Stimulated activated CD4-positive, alpha-beta T cell treated with anti-CD3 and anti-CD28 coated beads, Interleukin-15, amount 100 ng/mL, for 1 hour (primary cell): ENCODE results near the gene UPK1A.

ENCODE experiments used
- DNase-seq, 2 donors: peaks; one replicate each; pipeline ENCODE4 v3.0.0-alpha.2; 2020; ENCODE audit warnings: low read depth in 1 of 2, low spot score in 1 of 2

Gene UPK1A

DNA sequence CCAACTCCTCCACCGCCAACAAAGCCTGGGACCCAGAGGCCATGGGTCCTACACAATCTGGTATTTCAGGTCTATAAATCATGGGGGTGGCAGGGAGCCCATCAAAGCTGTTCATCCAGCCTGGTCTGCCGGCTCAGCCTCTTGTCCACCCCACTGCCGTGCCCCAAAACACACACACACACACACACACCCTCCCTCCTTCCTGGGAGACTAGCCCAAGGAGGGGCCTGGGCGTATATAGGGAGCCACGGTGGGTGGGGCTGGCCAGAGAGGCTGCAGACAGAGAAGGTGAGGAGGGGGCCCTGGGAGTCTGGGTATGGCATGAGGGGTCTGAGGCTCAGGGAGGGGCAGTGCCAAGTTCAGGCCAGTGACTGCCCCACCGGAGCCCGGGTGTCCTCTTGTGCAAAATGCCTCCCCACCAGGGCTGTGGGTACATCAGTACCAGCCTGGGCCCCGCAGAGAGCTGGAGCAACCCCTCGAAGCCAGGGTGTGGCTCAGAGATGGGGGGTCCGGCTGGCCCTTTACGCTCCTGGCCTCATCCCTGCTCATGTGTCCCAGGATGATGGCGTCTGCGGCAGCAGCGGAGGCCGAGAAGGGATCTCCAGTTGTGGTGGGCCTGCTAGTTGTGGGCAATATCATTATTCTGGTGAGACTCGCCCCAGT lies at the start of gene UPK1A:
Gene UPK1A, plus strand, starts transcription at position 267 of the 663 bp plus-strand sequence. Its CDS starts 296 bp downstream, at position 563.
- DNase-seq, result no peak

DNA sequence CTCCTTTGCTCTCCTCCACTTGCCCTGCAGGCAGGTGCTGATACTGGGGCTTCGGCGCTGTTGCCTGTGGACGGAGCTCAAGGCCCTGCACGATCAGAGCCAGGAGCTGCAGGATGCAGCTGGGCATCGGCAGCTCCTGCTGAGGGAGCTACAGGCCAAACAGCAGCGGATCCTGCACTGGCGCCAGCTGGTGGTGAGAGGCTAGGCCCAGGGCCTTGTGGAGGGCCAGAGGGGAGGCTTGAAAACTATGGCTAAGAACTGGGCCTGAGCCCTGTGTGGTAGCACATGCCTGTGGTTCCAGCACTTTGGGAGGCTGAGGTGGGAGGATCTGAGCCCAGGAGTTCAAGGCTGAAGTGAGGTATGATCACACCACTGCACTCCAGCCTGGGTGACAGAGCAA lies 47.5 kb upstream of the UPK1A start:
- DNase-seq, result no peak

DNA sequence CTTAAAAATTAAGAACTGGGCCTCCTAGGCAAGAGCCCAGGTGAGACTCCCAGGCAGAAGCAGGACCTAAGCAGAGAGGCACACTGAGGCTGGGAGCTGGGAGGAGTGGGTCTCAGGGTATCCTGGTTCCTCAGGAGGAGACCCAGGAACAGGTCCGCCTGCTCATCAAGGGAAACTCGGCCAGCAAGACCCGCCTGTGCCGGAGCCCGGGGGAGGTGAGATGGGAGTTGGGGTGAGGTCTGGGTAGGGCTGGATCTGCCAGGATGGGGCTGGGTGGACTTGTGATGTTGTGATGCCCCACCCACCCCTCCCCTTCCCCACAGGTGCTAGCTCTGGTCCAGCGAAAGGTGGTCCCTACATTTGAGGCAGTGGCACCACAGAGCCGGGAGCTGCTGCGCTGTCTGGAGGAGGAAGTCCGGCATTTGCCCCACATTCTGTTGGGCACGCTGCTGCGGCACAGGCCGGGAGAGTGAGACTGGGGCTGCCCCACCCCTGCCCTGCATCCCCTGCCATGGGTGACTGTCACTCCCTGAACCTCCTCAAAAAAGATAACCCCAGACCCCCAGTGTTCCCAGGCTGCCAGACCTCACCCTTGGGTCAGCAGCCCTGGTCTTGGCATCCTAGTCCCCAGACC lies 46.9 kb upstream of the UPK1A start:
- DNase-seq, result no peak

DNA sequence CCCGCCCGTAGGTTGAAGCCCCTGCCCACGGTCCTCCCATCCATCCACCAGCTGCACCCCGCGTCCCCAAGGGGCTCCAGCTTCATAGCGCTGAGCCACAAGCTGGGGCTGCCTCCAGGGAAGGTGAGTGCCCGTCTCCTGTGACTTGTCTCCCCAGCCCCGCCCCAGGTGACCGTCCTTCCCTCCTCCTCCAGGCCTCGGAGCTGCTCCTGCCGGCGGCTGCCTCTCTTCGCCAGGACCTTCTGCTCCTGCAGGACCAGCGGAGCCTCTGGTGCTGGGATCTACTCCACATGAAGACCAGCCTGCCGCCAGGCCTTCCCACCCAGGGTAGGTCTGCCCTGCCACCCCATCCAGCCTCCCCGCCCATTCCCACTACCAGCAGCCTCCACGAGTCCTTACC lies 46.3 kb upstream of the UPK1A start:
- DNase-seq, result no peak

DNA sequence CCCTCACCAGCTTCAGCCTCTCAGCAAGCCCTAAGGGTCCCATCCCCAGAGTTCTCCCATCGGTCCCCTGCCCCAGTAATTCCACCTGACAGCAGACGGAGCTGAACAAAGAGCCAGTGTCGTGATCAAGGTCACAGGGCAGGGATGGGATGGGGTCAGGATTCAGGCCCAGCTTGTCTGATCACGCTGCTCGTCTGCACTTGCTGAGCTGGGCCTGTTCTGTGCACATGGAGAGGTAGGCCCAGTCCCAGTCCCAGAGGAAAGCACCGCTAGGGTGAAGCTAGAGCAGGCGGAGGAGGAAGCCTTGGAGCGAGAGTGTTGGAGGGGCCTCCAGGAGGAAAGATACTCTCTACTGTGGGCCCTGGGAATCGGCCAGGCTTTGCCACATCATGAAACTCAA lies 44.6 kb upstream of the UPK1A start:
- no peak for DNase-seq

DNA sequence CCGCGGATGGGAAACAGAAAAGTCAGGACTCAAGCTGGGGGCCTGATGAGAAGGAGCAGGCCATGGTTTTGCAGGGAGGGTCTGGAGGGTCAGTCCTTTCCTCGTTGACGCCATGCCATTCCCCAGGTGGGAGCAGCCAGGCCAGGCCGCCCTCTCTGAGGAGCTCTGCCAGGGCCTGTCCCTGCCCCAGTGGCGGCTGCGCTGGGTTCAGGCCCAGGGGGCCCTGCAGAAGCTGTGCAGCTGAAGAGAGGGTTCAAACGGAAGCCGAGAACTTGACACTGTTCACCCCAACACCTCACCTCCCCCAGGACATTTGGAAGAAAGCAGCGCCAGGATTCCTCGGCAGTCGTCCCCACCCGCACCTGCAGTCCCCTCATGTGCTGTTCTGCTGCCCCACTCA lies 43.6 kb upstream of the UPK1A start:
- no peak for DNase-seq

DNA sequence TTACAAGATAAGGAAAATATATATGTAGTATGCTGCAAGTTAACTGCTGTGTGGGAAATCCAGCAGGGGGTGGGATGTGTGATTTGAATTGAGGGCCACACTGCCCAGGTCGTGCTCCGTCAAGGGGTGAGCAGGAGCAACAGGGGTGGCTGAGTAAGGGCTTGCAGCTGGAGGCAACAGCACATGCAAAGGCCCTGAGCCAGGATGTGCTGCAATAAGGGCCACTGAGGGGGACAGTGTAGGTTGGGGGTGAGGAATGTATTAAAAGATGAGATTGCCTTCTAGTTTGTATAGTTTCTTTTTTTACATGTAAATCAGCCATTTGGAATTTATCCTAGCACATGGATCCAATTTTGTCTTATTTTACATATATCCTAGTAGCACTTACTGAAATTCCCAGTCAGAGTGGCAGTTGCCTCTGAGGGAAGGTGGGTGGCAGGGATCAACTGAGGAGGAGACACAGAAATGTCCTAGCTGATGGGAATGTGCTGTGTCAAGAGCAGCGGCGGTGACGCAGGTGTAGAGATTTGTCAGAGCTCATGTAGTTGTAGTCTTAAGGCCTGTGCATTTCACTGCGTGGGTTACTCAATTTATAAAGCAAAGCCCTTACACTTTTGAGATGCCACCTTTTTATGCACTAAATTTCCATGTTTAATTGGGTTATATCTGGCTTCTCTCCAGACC lies 42.8 kb upstream of the UPK1A start:
- no peak for DNase-seq

DNA sequence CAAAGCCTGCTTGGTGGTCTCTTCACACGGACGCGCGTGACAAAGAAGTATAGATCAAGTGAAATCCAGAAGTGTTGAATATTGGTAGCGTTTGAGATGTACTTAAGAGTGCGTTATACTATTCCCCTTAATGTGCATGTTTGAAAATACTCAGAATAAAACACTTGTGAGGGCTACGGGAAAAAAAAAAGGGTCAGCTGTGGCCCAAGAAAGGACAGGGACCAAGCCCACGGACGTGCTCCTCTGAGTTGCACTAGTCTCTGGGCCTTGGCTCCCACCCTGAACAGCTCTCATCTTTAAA lies 38.1 kb upstream of the UPK1A start:
- DNase-seq, result no peak

DNA sequence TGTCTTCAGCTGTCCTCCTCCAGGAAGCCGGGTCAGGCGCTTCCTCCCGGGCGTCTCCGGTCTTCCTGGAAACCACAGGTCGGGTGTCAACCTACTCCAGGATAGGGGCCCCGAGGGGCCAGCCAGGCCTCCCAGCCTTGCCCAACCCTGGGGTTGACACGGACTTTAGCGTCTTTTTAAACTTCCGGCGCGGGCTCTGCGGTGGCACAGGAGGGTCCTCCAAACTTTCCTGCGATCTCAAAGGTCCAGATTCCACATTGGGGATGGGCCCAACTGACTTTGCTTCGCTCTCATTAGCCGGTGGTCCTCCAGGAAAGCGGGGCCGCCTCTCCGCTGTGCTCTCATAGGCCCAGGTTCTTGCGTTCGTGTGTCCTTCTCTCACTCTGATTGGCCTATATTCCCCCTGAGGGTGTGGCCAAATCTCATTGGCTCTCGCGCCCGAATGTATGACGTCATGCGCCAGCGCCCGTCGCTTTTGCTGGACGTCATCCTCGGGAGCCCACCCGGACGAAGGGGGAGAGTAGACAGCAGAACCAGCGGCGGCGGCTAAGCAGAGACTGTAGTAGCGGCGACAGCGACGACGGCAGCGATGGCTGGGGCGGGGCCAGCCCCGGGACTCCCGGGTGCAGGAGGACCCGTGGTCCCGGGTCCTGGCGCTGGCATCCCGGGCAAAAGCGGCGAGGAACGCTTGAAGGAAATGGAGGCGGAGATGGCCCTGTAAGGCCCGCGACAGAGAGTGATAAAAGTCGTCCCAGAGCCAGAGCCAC lies 37.6 kb upstream of the UPK1A start, which contains the start of gene RBM42:
Gene RBM42, plus strand, starts transcription at position 472 of the 767 bp plus-strand sequence. Its CDS starts 118 bp downstream, at position 590.
- DNase-seq, result peak; percentile 92 to 94

DNA sequence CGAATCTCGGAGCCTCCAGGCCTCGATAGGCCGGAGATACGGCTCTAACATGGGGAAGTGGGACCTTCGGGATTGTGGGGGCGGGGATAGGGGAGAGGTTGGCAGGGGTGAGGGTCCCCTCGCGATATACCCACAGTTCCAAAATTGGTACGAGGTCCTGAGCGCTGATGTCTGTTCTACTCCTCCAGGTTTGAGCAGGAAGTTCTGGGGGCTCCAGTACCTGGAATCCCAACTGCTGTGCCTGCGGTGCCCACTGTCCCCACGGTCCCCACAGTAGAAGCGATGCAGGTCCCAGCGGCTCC lies 37.0 kb upstream of the UPK1A start:
- DNase-seq, result no peak

DNA sequence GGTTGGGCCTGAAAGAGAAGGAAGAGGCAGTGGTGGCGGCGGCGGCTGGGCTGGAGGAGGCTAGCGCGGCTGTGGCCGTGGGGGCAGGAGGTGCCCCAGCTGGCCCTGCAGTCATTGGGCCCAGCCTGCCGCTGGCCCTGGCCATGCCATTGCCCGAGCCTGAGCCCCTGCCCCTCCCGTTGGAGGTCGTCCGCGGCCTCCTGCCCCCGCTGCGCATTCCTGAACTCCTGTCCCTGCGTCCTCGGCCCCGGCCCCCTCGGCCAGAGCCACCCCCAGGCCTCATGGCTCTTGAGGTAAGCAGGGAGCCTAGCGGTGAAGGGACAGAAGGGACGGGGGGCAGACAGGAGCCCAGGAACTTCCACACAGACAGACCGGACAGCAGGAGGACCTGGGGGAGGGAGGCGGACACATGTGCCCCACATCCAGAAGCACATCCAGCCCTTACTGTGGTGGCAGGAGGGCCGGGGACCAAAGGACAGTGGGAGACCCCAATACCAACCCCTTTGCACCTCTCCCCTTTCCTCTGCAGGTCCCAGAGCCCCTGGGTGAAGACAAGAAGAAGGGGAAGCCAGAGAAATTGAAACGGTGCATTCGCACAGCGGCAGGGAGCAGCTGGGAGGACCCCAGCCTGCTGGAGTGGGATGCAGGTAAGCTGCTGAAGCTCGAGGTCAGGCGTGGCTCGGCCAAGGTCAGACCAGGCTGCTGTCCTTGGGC lies 32.4 kb upstream of the UPK1A start:
- DNase-seq, result no peak

DNA sequence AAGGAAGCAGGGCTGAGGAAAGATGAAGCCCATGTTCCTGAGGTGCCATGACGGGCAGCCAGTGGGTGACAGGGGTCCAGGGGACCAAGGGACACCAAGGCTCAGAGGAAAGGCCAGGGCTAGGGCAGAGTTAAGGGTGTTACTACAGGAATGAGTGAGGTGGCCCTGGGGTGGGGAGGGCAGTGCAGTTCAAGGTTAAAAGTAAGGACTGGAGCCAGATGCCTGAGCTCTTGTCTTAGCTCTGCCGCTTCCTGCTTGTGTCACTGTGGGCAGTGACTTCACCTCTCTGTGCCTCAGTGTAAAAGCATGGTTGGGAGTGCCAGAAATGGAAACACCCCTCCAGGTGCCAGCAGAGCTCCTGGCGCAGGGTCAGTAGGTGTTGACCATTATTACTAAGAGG lies 29.7 kb upstream of the UPK1A start:
- no peak for DNase-seq

DNA sequence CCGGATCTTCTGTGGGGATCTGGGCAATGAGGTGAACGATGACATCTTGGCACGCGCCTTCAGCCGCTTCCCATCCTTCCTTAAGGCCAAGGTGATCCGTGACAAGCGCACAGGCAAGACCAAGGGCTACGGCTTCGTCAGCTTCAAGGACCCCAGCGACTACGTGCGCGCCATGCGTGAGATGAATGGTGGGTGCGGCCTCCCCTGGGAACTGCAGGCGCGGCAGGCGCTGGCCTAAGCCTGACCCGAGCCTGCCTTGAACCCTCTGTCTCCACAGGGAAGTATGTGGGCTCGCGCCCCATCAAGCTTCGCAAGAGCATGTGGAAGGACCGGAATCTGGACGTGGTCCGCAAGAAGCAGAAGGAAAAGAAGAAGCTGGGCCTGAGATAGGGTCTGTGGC lies 29.2 kb upstream of the UPK1A start:
- DNase-seq, result no peak

DNA sequence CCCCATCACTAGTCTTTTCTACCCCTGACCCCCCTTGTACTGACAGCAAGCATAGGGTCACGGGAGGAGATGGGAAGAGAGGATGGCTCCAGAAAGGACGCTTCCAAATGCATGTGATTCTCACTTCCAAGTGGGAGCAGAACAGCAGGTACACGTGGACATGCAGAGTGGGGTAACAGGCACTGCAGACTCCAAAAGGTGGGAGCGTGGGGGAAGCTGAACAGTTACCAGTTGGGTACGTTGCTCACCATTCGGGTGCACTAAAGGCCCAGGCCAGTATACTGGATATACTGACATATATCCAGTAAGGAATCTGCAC lies 27.0 kb upstream of the UPK1A start:
- DNase-seq, result no peak

DNA sequence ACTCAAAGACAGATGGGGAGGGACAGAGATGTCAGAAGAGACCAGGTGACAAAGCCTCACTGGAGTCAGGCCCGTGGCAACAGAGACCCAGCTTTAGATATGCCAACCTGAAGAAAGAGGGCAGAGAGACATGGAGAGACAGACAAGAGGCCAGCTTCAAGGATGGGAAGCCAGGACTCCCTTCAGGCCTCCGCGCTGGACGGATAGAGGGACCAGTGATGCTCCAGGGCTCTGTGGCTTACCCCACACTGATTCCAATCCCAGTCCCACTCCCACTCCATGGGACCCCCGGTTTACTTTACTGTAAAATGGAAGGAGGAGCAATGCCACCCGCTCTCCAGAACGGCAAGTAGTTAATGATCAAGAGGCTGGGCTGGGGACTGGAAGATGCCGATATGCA lies 26.5 kb upstream of the UPK1A start:
- no peak for DNase-seq

DNA sequence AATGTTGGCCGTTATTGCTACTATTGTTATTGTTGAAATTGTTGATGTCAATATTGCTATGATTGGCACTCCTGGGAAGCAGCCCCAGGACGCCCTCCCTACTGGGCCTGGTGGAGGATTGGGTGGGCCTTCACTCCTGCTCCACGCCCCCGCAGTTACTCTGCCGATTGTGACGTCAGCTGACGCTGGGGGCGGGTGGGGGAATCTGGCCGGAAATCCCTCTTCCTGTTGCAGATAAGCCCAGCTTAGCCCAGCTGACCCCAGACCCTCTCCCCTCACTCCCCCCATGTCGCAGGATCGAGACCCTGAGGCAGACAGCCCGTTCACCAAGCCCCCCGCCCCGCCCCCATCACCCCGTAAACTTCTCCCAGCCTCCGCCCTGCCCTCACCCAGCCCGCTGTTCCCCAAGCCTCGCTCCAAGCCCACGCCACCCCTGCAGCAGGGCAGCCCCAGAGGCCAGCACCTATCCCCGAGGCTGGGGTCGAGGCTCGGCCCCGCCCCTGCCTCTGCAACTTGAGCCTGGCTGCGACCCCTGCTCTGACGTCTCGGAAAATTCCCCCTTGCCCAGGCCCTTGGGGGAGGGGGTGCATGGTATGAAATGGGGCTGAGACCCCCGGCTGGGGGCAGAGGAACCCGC lies 24.7 kb upstream of the UPK1A start, which contains the start of gene ETV2:
Gene ETV2, plus strand, starts transcription at position 231 of the 637 bp plus-strand sequence. CDS start 716 bp downstream, outside the sequence.
- no peak for DNase-seq

DNA sequence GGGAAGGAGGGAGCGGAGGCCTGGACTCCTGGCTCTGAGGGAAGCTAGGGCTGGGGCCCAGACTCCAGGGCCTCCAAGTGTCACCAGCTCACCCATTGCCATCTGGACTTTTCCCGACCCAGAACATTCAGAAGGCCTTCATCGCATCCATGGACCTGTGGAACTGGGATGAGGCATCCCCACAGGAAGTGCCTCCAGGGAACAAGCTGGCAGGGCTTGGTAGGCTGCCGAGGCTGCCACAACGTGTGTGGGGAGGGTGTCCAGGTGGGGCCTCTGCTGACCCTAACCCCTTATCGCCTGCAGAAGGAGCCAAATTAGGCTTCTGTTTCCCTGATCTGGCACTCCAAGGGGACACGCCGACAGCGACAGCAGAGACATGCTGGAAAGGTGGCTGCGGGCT lies 24.0 kb upstream of the UPK1A start:
- DNase-seq, result no peak

DNA sequence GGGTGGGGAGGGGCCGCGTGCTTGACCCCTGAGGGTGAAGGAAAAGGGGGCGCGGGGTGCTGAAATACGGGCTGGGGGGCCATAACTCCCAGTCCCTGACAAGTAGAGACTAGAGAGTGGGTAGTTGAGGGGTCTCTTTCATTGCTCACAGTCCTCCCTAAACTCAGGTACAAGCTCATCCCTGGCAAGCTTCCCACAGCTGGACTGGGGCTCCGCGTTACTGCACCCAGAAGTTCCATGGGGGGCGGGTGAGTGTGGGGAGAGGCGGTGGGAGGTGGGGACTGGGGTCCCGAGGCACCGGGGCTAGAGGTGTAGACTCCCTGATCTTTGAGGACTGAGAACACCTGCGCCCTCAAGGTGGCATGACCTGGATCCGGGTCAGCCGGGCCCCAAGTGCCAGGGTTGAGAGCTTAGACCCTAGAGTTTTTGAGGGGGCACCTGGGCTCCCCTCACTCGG lies 23.5 kb upstream of the UPK1A start:
- no peak for DNase-seq

DNA sequence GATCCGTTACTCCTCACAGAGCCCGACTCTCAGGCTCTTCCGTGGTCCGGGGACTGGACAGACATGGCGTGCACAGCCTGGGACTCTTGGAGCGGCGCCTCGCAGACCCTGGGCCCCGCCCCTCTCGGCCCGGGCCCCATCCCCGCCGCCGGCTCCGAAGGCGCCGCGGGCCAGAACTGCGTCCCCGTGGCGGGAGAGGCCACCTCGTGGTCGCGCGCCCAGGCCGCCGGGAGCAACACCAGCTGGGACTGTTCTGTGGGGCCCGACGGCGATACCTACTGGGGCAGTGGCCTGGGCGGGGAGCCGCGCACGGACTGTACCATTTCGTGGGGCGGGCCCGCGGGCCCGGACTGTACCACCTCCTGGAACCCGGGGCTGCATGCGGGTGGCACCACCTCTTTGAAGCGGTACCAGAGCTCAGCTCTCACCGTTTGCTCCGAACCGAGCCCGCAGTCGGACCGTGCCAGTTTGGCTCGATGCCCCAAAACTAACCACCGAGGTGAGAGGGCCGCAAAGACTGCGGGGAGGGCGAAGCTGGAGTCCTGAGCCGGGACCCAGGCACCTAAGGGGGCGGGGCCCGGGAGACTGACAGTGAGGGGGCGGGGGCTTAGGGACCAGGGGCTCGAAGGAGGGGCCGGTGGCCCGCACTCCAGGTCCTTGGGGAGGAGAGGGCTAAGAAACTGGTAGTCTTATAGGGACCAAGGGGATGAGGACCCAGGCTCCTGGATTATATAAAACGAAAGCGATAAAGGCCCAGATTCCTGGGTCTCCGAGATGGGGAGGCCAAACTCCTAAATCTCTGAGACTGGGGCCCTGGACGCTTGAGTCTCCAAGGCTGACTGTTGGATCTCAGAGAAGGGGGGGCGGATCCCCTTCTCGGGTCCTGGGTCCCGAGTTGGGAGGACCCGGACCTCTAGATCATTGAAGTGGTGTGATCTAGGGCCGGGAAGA lies 22.8 kb upstream of the UPK1A start:
- DNase-seq, result peak; percentile 61 to 71
